MV-4-11 (cell line): ENCODE results near the gene TMEM109.

Experiments
- DNase-seq: peaks from one replicate; lab custom pipeline; 2025; lab: John Stamatoyannopoulos, UW

The TMEM109 gene

DNA sequence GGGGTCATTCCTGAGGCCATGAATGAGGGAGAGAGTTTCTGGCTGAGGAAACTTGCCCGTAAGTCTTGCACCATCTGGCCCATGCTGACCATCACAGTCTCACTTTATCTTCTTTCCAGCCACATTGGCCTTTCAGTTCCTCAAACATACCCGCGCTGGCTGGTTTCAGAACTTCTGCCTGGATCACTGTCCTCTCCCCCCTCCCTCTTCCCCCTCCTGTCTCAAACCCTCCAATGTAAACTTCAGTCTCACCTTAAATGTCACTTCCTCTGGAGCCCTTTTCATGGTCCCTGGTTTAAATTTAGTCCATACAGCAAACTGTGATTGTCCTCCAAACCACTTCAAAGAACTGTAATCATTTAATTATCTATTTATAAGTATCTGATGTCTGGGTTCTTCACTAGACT lies 3.7 kb upstream of the TMEM109 start:
- DNase-seq = peak; percentile 99

GRCh38 chr11:60910711-60911380 lies 3.1 kb upstream of the TMEM109 start:
- DNase-seq = peak; percentile 69

DNA sequence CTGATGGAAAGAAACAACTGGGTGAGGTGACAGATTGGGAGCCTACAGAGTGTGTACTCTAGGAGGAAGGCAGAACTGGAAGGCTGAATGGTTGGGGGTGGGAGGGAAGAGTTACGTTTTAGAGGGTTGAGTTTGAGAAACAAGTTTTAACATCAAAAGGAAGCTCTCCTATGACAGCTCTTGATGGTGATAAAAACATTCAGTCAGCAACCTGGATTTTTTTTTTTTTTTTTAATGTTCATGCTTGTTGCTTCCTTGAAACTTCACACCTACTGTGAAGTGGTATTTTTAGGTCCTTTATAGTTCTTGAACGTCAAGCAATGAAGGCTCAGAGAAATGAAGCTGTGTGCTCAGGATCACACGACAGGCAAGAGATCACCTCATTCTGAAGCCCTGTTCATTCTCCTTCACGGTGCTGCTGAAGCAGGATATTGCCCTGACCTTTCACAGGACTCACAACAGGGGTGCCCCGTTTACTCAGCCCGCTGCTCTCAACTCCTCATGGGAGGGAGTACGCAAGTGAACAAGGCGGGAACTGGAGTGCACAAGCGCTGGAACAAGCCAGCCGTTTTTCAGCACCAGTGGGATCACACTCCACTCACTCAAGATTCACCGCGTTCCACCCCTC lies 1.6 kb upstream of the TMEM109 start:
- no peak for DNase-seq

DNA sequence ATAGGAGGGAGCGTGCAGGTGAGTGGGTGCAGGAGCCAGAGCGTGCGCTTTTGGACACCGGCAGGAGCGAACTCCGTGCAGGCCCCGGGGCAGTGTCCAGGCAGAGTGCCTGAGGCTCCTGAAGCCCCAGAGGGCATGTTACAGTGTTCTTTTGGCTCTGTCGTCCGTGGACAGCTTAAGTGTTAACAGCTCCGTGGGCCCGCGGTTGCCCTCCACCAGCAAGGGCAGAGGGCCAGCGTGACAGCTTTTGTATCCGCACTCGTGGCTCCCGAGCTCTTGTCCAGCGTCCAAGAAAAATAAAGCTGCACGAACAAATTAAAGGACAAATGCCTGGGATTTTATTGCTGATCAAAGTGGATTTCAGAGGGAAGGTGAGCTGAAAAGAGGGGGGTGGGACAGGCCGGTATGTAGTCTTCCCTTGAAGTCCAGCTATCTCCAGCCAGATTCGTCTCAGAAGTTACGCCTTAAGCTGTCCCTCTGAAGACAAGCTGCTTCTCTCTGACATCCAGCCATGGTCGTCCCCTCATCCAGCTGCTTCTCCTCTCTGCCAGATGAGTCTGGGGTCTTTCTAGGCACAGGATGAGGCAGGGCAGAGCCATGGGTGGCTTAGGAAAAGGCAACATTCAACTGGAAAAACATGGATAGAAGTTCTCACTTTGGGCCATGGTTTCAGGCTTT lies 968 bp upstream of the TMEM109 start:
- DNase-seq = no peak

- no peak for DNase-seq
These were observed 782 bp downstream of the TMEM109 start for GRCh38 chr11:60914633-60915247.

GRCh38 chr11:60915248-60915914 lies 1.4 kb downstream of the TMEM109 start:
- DNase-seq = peak; percentile 85

- DNase-seq = no peak
These were observed 2.8 kb downstream of the TMEM109 start for GRCh38 chr11:60916669-60917206.

- DNase-seq = no peak
These were observed 3.3 kb downstream of the TMEM109 start for GRCh38 chr11:60917267-60917666.

DNA sequence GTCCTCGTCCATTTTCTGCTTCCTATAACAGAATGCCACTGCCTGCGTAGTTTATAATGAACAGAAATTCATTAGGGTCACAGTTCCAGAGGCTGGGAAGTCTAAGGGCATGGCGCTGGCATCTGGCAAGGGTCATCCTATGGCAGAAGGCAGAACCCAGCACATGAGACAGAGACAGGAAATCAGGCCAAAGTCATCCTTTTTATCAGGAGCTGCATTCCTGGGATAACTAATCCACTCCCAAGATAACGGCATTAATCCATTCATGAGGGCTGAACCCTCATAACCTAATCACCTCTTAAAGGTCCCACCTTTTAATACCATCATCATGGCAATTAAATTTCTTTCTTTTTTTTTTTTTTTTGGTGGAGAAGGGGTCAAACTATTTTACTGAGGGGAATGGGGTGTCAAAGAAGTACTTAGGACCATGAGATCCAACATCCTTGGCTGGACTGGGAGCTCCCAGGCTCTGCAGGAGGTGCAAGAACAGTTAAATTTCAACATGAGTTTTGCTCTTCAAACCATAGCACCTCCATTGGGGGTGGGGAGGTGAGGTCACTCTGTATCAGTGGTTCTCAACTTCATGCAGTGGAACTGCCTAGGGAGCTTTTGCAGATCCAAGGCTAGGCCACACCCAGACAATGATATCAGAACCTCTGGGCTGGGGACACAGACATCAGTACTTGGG lies 4.4 kb downstream of the TMEM109 start:
- DNase-seq = no peak

- DNase-seq = peak; percentile 30
These were observed 4.9 kb downstream of the TMEM109 start for GRCh38 chr11:60918939-60919265.

- peak; percentile 79 for DNase-seq
These were observed 5.4 kb downstream of the TMEM109 start for GRCh38 chr11:60919320-60919719.

DNA sequence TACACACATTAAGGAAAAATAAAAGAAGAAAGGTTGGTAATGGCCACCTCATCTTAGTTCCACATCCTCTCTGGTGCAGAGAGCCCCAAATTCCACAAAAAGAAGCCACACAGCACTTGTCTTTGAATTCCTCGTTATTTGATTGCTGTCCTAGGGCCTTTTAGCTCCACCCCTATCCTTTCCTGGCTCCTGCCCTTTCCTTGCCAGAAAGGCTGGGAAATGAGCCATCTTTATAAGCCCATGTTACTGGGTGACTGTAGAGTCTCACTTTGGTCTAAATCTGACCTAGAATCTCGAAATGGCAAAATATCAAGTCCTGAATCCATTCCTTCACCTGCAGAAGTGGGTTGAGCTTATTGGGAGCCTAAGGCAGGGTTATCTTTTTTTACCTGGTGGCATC lies 6.0 kb downstream of the TMEM109 start:
- no peak for DNase-seq

DNA sequence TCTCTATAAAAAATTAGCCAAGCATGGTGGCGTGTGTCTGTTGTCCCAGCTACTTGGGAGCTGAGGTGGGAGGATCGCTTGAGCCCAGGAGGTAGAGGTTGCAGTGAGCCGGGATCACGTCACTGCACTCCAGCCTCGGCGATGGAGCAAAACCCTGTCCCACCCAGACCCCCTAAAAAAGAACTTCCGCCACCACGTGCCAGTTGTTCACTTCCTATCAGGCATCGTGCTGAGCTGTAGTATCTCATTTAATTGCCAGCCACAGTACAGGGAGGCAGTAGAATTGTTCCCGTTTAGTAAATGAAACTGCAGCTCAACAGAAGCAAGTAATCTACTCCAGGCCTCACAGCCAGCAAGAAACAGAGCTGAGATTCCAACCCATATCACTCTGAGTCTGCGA lies 7.3 kb downstream of the TMEM109 start:
- no peak for DNase-seq

GRCh38 chr11:60921777-60922335 lies 7.9 kb downstream of the TMEM109 start:
- DNase-seq = no peak

GRCh38 chr11:60922906-60923305 lies 8.9 kb downstream of the TMEM109 start:
- DNase-seq = no peak

DNA sequence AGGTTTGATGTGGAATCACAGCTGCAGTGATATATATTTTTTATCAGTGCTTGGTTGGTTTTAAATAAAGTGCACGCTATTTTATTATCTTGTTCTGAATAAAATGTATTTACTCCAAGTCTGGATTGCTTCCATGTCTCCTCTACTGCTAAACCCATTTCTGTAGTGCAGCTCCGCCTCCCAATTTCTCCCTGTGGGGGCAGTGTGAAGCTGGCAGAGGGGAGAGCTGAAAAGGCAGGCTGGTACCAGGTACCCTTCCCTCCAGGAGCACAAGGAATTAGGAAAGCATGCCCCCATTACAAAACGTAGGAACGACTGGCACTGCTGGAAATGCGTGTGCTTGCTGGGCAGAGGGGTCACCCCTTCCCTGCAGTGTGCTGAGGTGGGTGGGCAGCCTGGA lies 9.4 kb downstream of the TMEM109 start:
- DNase-seq = no peak

DNA sequence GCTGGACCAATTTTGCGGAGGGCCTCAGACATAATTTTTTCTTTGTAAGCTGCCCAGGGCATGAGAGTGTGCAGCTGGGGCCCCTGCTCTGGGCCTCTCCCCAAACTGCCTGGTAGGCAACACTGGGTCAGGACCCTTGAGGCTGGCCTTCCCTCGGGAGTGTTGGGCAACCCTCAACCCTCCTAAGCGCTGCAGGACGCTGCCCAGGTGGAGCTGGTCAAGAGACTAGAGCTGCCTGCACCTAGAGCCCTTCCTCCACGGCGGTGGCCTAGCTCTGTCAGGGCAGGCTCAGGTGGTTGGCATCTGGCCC lies 9.8 kb downstream of the TMEM109 start:
- DNase-seq = no peak

DNA sequence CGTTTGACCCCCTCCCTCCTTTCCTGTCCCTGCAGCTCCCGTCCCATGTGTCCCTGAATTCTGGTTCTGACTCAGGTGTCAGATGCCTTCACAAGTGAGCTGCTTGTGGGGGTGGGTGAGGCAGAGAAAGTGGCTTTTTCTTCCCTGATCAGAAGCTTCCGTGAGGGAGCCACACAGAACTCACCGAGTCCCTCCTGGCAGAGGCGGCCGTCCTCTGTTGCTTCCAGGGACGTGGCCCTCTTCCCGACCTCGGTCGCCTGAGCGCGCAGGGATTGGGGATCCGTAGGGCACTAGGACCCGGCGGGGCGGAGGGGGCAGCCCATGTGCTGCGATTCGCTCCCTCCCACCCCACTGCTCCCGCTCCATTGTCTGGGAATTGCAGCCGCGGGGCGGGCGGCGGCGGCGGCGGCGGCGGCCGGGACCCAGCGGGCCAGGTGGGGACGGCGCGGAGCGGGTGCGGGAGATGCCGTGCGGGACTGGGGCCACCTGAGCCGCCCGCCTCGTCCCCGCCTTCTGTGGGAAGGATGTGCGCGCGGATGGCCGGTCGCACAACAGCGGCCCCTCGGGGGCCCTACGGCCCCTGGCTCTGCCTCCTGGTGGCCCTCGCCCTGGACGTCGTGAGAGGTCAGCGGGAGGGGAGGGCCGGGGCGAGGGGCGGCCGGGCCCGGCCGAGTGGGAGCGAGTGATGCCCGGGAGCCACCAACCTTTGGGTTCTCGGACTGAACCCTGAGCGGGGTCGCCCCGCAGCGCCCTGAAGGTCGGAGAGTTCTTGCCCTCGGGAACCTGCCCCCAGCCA lies 10.3 kb downstream of the TMEM109 start, which contains the start of gene TMEM132A:
TMEM132A (plus strand) TSS at position 351 of the 796 bp plus-strand sequence; CDS start at position 525, 174 bp downstream.
- no peak for DNase-seq

DNA sequence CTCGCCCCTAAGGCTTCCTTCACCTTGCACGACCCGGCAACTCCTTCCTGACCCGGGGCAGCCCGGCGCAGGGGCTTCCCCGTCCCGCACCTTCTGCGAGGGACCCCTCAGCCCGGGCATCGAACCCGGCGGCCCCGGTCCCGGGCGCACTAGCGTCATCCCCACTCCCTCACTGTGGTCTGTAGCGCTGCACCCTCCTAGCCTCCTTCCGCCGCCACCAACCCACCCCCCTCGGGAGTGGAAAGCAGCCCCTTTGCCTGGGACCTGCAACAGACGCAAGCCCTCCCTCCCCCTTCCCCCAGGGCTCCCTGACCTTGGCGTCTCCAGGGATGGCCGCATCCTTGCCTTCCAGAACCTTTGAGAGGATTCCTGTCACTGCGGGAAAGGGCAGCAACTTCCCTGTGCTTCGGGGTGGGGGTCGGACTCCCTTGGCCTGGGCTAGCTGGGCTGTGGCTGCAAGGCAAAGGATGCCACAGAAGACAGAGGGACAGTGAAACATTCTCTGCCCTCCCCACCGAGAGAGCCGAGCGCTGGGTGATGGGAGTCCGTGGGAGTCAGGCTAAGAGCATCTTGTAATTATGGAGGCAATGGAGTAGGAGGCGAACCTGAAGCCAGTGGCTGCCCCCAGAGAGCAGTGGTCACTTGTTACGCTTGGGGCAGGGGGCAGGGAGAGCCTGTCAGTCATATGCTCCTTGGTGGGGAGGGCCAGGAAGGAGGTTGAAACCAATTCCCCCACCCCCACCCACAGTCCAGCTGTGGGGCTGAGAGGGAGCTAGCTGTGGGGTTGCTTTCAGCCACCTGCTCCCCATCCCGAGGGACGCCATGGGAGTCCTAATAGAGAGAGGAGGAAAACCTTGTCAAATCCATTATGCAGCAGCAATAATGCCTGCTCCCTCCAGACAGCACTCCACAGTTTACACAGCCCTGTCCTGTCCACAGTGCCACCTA lies 11.2 kb downstream of the TMEM109 start:
- no peak for DNase-seq
